Measurements from ENCODE around the gene CHST8.
"Not testable (repeated sequence)": the region's sequence is repeated elsewhere in the genome, so short reads cannot be mapped to it uniquely, and the experiment has no call there.

The CHST8 gene

DNA sequence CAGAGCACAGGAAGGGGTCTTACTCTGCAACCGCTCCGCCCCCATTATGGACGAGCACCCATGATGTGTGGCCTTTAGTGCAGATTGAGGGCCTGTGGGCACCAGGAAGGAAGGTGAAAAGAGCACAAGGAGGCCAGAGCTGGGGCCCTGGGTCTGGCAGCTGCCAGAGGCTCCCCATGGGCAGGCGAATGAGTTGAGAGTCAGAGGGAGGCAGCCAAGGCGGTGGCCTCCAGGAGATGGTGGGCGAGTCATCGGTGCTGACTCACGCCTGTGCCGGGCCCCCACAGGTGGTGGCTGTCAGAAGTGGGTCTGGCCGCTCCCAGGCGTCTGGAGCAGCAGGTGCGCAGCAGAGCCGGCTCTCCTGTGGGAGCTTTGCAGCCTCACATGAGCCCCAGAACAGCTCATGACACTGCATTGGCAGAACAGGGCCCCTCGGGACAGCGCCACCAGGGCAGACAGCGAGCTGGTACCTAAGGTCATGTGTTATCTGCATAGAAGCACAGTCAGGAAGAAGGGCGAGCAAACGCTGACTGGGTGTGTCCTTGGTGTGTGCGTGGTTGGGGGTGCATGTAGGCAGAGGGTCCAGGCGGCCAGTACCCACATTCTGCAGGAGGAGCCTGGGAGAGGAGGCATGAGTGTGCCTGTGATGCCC, 68.8 kb downstream of the CHST8 start:
- DNase-seq (ENCODE audit: low spot score): no peak

DNA sequence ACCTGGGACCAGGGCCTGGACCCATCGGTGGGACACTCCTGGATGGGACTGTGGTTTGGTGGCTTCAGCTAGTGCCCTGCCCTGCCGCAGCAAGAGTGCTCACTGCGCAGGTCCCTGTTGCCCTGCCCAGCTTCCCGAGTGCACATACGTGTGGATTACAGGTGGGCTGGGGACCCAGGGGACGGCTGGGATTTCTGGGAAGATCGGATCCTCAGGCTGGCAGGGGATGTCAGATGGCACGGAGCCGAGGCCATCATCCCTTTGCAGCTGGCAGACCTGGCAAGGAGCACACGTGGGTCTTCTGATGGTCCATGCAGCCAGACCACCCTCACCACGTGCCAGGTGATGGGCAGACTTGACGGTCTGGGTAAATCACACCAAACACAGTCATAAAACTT, 69.3 kb downstream of the CHST8 start:
- DNase-seq (ENCODE audit: low spot score): no peak

DNA sequence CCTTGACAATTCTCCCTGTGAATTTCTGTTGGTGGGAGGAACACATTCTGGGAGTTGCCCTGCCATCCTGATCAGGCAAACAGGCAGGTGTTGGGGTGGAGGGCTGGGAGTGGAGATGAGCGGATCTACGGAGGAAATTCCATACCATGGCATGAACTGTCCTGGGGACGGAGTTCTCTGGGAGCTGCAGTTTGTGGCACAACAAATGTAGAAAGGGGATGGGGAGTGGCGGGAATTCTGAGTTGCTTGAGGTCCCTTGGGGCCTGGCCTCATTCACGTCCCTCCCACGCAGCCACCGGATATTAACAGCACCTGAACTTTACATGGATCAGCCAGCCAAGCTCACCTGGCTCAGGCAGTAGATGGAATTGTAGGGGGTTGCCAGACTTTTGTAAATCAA, 70.0 kb downstream of the CHST8 start:
- no peak for DNase-seq (ENCODE audit: low spot score)

DNA sequence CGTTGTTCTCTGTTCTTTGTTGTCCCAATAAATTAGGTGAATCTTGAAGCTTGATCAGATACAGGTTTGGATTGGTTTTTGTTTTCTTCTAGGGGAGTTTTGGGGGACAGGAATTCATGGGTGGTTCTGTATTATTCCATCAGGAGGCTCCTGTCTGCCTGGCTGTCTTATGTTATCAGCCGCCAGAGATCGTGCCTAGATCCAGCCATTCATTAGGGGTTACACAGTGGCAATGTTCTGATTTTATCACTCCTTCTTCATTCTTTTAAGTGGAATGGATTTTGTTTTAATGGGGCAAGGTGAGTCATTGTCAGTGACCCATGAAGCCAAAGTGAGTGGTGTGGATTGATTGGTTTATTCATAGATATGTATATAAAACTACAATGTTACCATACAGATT, 71.9 kb downstream of the CHST8 start:
- DNase-seq (ENCODE audit: low spot score): no peak

DNA sequence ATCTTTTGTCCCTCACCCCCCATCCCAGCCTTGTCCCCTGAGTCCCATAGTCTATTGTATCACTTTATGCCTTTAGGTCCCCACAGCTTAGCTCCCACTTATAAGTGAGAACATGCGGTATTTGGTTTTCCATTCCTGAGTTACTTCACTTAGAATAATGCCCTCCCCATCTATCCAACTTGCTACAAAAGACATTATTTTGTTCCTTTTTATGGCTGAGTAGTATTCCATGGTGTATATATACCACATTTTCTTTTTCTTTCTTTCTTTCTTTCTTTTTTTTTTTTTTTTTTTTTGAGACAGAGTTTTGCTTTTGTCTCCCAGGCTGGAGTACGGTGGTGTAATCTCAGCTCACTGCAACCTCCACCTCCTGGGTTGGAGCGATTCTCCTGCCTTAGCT, 73.8 kb downstream of the CHST8 start:
- DNase-seq (ENCODE audit: low spot score): not testable (repeated sequence)

DNA sequence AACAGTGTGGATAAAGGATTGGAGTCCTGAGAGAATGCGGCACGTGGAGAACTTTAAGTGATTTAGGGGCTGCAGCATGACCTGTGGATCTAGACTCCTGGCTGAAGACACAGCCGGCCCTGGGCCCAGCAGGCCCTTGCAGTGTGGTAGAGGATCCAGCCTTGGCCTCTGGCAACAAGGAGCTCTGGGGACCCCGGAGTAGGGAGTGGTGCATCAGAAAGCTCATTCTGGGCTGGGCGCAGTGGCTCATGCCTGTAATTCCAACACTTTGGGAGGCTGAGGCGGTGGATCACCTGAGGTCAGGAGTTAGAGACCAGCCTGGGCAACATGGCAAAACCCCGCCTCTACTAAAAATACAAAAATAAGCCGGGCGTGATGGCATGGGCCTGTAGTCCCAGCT, 76.0 kb downstream of the CHST8 start:
- no peak for DNase-seq (ENCODE audit: low spot score)

DNA sequence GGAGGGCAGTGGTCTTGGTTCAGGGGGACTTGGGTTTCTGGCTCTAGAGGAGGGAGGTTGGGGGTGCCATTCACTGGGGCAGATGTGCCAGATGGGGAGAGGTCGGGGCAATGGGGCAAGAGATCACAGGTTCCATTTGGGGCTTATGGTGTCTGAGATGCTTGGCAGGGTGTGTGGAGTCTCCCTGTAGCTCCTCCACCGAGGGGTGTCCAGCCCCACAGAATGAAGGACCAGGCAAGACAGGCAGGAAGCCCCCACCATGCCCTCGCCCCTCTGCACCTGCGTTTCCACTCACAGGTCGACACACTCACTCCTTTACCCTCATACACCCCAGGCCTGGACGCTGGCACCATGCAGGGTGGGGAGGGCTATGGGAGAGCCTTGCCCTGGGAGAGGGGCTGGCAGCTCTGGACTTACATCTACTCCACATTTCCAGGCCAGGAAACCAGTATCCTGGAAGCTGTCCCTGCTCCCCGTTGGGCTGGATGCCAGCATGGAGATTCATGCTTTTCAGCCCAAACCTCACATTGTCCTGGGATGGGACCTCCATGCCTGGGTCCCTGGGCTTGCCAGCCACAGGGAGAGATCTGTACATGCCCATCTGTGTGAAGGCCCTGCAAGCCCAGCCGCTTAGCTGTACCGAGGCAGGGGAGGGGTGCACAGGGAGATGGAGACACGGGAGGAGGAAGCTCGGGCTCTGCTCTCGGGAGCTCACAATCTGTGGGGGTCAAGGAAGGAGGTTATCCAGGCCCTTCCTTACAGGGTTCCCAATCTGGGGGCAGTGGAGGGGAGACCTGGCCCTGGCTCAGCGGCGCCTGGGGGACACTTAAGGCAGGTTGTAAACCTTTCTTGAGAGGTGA, 77.1 kb downstream of the CHST8 start:
- DNase-seq (ENCODE audit: low spot score): no peak

DNA sequence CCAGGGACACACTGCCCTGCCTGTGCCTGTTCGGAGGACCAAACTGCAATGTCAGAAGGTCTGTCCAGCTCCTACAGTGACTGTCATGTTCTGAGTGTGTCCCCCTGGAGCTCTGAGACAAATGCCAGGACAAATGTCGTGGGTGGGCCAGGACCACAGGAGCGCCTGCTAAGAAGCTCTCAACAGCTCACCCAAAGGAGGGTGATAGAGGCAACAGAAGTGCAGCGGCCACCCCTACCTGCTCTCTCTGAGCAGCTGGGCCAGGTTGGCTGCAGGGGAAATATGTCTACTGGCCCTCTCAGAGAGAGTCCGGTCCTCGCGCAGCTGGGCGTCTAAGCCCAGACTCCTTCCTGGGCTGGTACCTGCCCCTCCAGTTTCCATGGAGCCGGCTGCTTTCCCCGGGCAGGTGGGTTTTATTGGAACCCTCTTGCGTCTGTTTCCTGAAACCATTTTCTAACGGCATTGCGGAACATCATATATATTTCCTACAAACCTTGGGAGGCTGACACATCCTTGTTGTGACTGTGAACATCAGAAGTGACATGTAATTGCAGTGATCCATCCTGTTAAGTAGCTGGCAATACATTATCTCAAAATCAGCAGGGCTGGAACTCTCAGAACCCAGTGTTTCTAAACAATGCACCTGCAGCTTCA, 78.1 kb downstream of the CHST8 start:
- DNase-seq (ENCODE audit: low spot score): no peak

DNA sequence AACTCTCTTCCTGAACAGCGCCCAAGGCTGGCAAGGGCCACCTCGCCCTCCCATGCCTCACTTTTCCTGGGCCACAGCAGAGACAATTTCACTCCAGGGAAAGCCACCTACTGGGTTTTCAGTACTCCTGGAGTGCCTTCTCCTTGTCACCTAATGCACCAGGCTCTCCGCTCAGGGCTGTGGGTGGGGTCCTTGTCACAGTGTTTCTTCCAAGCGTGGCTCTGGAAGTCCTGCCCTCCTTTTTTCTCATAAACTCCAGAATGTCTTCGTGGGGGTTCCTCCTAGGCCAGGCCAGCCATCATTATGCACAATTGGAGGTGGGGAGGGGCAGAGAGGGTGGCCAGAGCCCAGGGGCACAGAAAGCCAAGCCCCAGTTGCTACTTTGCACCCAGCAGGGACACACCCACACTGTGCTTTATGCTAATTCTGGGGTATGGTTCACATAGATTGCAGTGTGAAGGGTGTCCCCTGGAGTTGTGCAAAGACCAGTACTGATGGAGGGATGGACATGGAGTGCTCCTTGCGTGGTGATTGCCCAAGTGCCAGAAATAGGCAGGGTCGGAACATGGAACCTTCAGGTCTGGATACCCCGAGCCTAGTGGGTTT, 78.8 kb downstream of the CHST8 start:
- DNase-seq (ENCODE audit: low spot score): no peak

DNA sequence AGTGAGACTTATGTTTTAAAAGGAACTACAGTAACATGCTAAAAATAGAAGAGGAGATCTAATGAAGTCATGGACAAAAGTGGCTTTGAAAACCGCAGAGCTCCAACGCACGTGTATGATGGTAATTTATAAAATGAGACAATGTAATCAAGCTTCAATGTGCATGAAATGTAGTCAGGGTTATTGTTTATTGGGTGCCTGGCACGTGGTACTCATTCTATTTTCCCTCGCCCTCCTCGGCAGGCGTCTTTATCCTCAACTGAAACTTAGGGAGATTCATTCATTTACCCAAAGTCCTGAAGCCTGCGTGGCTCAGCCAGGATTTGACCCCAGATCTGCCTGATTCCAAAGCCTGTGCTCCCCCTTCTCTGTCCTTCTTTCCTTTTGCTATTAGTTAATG, 79.8 kb downstream of the CHST8 start:
- DNase-seq (ENCODE audit: low spot score): no peak

DNA sequence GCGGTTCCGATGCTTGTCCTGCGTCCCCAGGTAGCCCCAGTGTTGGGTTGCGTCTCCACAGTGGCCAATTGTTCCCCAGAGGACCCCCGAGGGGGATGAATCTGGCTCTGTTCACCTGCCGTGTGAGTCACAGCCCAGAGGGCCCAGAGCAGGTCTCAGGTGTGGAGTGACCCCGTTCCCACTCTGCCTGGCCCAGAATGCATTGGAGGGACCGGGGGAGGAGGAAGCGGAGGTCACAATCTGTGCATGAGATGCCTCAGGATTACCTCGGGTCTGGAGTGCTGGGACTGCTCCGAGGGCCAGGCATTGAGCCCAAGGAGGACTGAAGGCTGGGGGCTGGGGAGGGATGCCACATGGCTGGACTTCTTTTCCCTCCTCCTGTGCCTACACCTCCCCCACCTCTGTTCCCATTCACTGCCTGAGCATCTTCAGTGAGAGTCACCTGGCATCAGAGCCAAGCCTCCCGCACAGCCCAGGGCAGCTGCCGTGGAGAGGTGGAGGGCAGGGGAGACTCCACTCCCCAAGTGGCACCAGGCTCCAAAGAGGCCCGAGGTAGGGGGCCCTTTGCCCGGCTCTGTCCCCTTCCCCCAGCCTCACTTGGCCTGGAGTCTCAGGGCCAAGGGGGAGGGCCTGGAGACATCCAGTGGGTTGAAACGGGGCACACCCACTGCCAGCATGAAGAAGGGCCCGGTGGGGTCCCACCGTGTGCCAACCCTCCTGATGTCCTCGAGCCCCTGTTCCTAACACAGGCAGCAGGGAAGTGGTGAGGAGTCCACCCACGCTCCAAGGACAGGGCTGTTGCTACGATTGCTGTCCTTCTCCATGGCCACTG, 81.1 kb downstream of the CHST8 start:
- DNase-seq (ENCODE audit: low spot score): no peak

DNA sequence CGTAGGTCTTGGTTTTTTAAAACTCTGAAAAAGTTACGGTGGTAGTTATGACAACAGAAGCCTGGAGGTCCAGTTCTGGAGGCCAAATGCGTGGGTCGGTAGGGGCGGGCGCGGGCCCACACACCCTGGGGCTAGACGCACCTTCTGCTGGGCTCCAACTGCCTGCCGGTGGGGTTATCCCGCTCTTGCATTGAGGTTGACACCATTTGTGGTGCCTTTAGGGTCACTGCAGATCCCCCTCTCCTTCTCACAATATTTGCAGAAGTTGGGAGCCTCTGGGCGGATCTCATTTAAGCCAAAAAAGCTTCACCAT, 81.6 kb downstream of the CHST8 start:
- no peak for DNase-seq (ENCODE audit: low spot score)

DNA sequence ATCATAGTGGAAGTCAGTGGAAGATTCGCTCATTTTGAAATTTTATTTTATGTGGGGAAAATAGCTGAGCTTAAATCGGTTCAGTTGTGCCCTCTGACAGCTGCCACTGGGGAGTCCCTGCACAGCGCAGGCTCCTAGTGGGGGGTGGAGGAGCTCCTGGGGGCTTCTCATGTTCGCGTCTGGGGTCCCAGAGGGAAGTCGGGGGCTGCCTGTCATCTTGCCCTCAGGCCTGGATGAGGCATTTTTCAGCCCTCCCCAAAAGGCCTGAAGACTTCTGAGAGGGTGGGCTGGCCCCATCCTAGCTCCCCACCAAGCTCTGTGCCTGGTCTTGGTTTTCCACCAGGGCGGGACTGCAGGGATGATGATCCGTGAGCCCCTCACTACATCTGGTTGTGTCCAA, 82.1 kb downstream of the CHST8 start:
- DNase-seq (ENCODE audit: low spot score): no peak

DNA sequence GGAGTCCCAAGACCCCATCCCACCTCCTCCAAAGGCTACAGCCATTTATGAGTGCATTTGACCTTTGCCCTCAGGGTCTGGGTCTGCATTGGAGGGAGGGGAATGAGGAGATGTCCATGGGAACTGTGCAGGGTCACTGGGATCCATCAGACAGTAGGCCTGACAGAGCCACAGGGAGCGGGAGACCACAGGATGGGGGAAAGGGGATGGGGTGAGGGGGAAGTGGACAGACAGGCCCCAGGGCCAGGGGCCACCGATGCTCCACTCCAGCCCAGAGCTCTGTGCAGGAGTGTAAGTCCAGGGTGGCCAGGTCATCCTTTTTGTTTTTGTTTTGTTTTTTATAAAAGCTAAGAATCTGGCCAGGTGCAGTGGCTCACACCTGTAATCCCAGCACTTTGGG, 82.5 kb downstream of the CHST8 start:
- no peak for DNase-seq (ENCODE audit: low spot score)

DNA sequence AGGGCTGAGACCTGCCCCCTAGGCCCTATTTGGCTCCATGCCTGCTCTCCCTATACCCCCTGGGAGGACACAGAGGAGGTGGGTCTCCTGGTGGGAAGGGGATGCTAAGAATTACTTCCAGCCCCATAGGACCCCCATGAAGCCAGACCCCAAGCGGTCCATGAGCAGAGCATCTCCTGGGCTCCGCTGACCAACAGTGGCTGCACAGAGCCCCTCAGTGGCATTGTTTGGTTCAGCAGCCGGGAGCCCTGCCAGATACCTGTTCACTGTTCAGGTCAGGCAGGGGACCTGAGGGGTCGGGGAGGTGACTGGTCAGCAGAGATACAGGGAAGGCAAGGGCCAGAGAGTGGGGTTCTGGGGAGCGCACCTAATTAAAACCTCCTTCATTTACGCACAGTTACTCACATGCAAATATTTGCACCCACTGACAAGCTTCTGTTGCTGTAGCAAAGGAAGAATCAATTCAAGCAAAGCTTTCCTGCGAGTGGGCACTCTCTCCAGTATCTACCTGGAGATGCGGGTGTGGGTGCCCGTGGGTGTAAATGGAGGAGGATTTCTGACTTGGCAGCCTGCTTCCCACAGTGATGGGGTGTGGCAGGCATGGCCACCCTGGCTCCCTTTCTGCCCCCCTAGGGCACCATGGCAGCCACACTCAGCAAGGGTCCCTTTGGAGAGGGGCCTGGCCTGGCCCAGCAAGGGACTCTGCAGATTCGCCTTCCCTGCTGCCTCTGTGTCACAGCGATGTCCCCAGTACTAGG, 83.5 kb downstream of the CHST8 start:
- DNase-seq (ENCODE audit: low spot score): no peak

DNA sequence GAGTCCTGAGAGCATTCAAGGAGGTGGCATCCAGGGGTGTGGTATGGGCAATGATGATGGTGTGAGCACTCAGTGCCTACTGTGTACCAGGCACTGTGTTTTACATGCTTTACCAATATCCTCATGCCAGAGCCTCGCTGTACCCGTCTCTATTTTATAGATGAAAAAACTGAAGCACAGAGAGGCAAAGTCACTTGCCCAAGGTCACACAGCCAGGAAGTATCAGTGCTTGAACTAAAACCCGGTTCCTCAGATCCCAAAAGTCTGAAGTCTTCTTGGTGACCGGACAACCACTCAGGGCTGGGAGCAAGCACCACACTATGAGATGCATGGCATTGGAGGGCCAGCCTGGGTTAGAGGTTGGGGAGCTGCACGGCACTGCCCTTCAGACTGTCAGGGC, 84.1 kb downstream of the CHST8 start:
- DNase-seq (ENCODE audit: low spot score): no peak

DNA sequence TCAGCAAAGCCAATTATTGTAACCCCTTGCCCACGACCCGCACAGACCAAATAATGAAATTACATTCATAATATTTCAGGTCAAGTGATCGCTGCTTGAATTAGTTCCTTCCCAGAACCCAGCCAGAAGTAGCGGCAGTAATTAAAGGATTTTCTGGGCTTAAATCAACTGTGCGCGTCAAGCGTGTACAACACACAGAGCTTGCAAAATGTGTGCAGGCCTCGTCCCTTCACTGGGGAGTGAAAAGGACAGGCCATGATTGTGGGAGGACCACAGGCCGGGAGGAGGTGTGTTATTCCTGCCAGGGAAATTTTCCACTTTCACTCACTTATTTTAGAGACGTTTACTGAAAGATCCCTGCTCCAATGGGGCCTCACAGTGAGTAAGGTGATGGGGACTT, 84.9 kb downstream of the CHST8 start:
- no peak for DNase-seq (ENCODE audit: low spot score)

DNA sequence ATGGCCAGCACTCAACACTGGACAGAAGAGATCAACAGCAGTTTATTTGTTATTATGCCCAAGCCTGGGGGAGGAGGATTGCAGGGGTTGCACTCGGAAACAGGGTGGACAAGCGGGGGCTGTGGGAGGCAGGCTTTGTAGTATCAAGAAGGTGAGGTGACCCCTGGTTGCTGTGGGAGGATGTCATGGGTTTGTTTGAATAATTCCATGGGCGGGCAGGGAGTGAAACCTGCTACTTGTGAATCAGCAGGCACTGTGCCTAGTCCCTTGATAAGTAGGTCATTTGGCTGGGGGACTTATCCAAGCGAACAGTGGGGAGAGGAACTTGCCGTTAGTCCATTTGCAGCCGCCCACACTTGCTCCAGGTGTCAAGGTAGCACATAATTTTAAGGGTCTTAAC, 90.5 kb downstream of the CHST8 start:
- DNase-seq (ENCODE audit: low spot score): no peak

DNA sequence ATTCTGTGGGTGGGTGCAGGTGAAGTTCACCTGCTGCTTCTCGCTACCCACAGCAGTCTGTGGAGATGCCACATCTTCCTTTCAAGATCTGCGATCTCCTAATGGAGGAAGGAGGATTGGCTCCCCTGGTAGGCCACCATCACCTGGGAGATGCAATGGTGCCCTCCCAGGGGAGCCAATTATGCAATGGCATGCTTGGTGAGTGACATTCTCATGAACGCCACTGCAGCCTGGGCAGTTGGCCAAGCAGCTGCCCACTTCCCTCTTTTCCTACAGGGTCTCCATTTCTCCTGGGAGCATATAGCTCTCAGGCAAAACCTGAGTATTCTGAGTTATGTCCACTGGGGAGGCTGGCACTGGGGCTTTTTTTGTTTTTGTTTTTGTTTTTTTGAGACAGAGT, 91.4 kb downstream of the CHST8 start:
- no peak for DNase-seq (ENCODE audit: low spot score)

DNA sequence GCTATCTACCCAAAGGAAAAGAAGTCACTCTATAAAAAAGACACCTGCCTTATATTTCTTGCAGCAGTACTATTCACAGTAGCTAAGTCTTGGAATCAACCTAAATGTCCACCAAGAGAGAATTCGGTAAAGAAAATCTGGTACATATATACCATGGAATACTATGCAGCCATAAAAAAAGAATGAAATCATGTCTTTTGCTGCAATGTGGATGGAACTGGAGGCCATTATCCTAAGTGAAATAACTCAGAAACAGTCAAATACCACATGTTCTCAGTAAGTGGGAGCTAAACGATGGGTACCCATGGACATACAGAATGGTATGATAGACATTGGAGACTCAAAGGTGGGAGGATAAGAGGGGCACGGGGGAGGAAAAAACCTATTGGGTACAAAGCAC, 92.4 kb downstream of the CHST8 start:
- DNase-seq (ENCODE audit: low spot score): no peak

DNA sequence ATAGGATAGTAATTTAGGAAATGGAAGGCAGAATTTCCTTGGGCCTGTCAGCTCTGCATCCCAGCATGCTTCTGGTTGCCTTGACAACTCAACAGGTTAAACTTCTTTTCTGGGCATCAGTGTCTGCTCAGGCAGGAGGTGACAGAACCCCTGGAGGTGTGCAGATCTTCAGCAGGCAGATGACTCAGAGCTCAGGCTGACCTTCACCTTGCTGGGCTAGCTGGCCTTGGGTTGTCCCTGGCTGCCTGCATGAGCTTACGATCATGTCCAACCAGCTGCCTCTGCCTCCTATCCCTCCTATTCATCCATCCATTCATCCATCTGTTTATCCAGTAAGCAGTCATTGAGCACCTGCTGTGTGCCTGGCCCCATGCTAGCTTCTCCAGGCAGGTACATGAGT, 93.7 kb downstream of the CHST8 start:
- DNase-seq (ENCODE audit: low spot score): no peak
